RWPE1 (cell line): ENCODE measurements around the gene PPIA.

ENCODE experiments used
- CTCF ChIA-PET: fragments of 350-600 bp; sonication (Branson Sonifier 250); formaldehyde crosslinking; extraction: SDS; loops from one replicate; lab custom pipeline; 2021; lab: Yijun Ruan, JAX
- POLR2A ChIA-PET: fragments of 400-600 bp; formaldehyde crosslinking; extraction: SDS; loops from one replicate; lab custom pipeline; 2020; ENCODE audit warnings: antibody characterized with exemption; ENCODE audit not compliant: low non-redundant PET; lab: Yijun Ruan, JAX
- DNase-seq: peaks from one replicate; pipeline ENCODE4 v3.0.0; 2012; ENCODE audit warnings: low spot score
- H3K27ac ChIP-seq: fragments of 450-650 bp; 2 replicates; pipeline ENCODE4 v1.5.1; 2017
- TF ChIP-seq, protein P1 (sequence below): fragments of 450-650 bp; conservative IDR thresholded peaks from 2 replicates; pipeline ENCODE4 v1.5.1; 2017; ENCODE audit warnings: low read depth, mild to moderate bottlenecking

Gene PPIA

DNA sequence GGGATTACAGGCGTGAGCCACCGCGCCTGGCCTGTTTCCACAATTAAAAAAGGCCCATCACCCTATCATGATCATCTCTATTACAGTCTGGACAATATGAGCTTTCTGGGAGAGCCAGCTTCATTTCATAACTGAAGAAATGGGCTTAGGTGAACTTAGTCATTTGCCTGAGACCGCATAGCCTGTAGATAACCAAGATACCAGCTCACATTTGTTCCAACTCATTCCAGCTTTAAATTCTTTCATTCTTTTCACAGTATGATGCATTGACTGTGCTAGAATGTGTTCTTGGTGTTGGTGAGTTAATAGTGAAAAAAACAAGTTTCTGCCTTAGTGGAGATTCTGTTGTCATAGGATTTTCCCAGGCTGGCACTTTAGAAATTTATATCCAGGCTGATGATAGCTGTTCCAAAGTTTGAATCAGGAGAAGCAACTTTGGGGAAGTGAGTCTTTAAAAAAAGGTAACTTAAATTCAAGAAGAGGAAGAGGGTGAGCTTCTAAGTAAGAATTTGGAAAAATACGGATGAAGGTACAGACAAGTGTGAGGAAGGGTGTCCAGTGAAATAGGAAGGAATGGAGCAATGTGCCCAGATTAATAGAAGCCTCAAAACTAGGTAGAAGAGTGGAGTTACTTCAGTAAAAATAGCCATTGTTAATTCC, 53.5 kb downstream of the PPIA start:
- peak overlapping the region; percentile 53 for H3K27ac ChIP-seq
- CTCF ChIA-PET = interaction anchor here (0.5 kb wide), 1 partner anchor 49 kb away, joined by 3 read pairs; no protein-coding TSS in a partner anchor
- TF ChIP-seq, protein P1, sequence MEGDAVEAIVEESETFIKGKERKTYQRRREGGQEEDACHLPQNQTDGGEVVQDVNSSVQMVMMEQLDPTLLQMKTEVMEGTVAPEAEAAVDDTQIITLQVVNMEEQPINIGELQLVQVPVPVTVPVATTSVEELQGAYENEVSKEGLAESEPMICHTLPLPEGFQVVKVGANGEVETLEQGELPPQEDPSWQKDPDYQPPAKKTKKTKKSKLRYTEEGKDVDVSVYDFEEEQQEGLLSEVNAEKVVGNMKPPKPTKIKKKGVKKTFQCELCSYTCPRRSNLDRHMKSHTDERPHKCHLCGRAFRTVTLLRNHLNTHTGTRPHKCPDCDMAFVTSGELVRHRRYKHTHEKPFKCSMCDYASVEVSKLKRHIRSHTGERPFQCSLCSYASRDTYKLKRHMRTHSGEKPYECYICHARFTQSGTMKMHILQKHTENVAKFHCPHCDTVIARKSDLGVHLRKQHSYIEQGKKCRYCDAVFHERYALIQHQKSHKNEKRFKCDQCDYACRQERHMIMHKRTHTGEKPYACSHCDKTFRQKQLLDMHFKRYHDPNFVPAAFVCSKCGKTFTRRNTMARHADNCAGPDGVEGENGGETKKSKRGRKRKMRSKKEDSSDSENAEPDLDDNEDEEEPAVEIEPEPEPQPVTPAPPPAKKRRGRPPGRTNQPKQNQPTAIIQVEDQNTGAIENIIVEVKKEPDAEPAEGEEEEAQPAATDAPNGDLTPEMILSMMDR = no peak
- DNase-seq = no peak
- POLR2A ChIA-PET = interaction anchor here (0.6 to 0.9 kb wide), 2 partner anchors 117 to 150 kb away, joined by 3 read pairs; partner anchors contain the start of gene CCM2

DNA sequence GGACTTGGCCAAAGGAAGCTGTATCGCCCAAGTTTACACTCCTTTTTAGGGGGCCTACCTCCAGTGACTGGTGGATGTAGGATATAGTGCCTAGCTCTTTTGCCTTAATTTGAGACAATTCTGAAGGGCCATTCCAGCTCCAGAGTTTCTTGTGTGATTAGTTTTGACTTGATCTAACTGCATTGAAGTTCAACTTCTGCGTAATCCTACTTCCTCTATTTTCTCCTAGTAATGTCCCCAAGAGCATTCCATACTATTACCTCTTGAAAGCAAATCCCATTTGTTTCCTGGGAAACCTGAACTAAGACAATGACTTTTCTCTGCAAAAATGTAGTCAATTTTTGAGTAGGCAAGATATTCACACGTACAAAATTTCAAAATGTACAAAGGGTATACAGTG, 56.1 kb downstream of the PPIA start:
- H3K27ac ChIP-seq = no peak overlapping the region
- TF ChIP-seq, protein P1 = no peak
- no peak for DNase-seq
- ChIA-PET CTCF (interaction anchor here (0.5 to 1.4 kb wide), 2 partner anchors 25 to 50 kb away, joined by 3 read pairs; no protein-coding TSS in a partner anchor), POLR2A (no interaction called here)
